Upper lobe of left lung (tissue), 6 donors: Measurements from ENCODE around the gene PPP3R1. TPM values are rescaled to one million over a fixed set of nuclear protein-coding genes. Genes with fewer than 3 reads are reported as not detected.

Experiments used
- ATAC-seq, 2 donors: fragments of 200-7000 bp; cut with Tn5 transposase; one replicate each; pipeline ENCODE4 v1.9.1; 2022; ENCODE audit warnings: mild to moderate bottlenecking in 2 of 2, moderate library complexity in 2 of 2; ENCODE audit not compliant: low FRiP score in 2 of 2
- DNase-seq, 2 donors: peaks; one replicate each; pipeline ENCODE4 v3.0.0-alpha.2; 2019 to 2020
- H3K27ac ChIP-seq, 4 donors: fragments of 200-600 bp; sonication (generic); one replicate each; pipeline ENCODE4 v1.5.1; 2016 to 2019
- H3K27me3 ChIP-seq, 4 donors: fragments of 200-600 bp; sonication (generic); one replicate each; pipeline ENCODE4 v1.5.1; 2017 to 2019
- H3K36me3 ChIP-seq, 4 donors: fragments of 200-600 bp; sonication (generic); one replicate each; pipeline ENCODE4 v1.5.1; 2016 to 2019
- H3K4me1 ChIP-seq, 4 donors: fragments of 200-600 bp; sonication (generic); one replicate each; pipeline ENCODE4 v1.5.1; 2018 to 2019
- H3K4me3 ChIP-seq, 4 donors: fragments of 200-600 bp; sonication (generic); one replicate each; pipeline ENCODE4 v1.5.1; 2017 to 2019; ENCODE audit warnings: mild to moderate bottlenecking in 2 of 4, moderate library complexity in 1 of 4
- H3K9me3 ChIP-seq, 4 donors: fragments of 200-600 bp; sonication (generic); one replicate each; pipeline ENCODE4 v1.5.1; 2018 to 2019
- EP300 ChIP-seq, 4 donors: sonication (generic); formaldehyde crosslinking; IDR thresholded peaks; one replicate each; pipeline ENCODE4 v1.5.1; 2017; ENCODE audit warnings: antibody characterized with exemption in 4 of 4, control low read depth in 2 of 4
- POLR2A ChIP-seq, 4 donors: fragments of 450-650 bp; IDR thresholded peaks; one replicate each; pipeline ENCODE4 v1.5.1; 2016 to 2017; ENCODE audit warnings: antibody characterized with exemption in 4 of 4, mild to moderate bottlenecking in 2 of 4
- POLR2AphosphoS5 ChIP-seq, 2 donors: sonication (generic); formaldehyde crosslinking; IDR thresholded peaks; one replicate each; pipeline ENCODE4 v1.5.1; 2017; ENCODE audit warnings: antibody characterized with exemption in 2 of 2
- WGBS, 2 donors: methylation state at CpG; one replicate each; pipeline ENCODE4 v1.1.5; 2017 to 2018; 5-methylcytosine and 5-hydroxymethylcytosine counted together
- total RNA-seq, 6 donors: library from RNA; depleted of rRNA in 4 of 6; stranded (reverse); fragments of >200 nt in 4 of 6; gene quantifications; one replicate each; pipeline versions ENCODE4 v1.1.0 to v1.2.1, GENCODE V29; 2016 to 2021
- TF ChIP-seq, protein P1 (sequence below), 6 experiments: fragments of 450-650 bp in 4 of 6; fragments of 200-600 bp in 2 of 6; sonication (generic) in 2 of 6; IDR thresholded peaks; one replicate each; pipeline ENCODE4 v1.5.1; 2016 to 2019; ENCODE audit warnings: antibody characterized with exemption in 6 of 6
- donor health status: DM: no; HTN: no; CAD: no; lungs with moderate emphysema.
- donor health status: DM: no; HTN: yes; CAD: no; lungs with severe emphysema.

The PPP3R1 gene
- total RNA-seq, 6 donors from 2014 or later, result 14.7 to 56.6 (median 45.4) TPM

DNA sequence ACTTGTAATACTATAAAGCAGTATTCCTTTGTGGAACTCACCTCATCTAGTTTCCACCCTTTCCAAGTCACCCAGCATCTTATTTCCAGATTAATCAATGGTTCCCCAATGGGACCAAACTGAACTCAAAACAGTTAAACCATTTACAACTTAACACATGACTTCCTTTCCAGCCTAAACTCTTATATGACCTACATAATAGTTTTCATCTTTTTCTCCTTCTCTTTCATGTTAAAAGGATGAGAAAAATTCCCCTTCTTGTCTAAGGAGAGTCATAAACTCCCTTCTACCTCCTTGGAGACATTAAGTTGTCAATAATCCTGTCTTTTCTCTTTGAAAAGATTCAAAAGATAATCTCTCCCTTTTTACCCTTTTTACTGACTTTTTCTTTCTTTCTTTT is 6.7 kb downstream of the PPP3R1 start:
- H3K4me1 ChIP-seq, result peaks cover 53 to 73% (median 67%) of the 10 kb centered on the region in 4 donors
- TF ChIP-seq POLR2A (IDR thresholded peaks at IDR 0.05) (no peak), POLR2AphosphoS5 (IDR thresholded peaks at IDR 0.05) (no peak), EP300 (IDR thresholded peaks at IDR 0.05) (no peak)
- no peak overlapping the region for H3K4me3 ChIP-seq
- DNase-seq, result no peak
- no peaks in the 10 kb centered on the region for H3K9me3 ChIP-seq
- H3K27me3 ChIP-seq, result no peaks in the 10 kb centered on the region
- peaks cover 0 to 4% (median 0%) of the 10 kb centered on the region in 4 donors for H3K36me3 ChIP-seq
- ATAC-seq, result no peak
- no peak overlapping the region for H3K27ac ChIP-seq

DNA sequence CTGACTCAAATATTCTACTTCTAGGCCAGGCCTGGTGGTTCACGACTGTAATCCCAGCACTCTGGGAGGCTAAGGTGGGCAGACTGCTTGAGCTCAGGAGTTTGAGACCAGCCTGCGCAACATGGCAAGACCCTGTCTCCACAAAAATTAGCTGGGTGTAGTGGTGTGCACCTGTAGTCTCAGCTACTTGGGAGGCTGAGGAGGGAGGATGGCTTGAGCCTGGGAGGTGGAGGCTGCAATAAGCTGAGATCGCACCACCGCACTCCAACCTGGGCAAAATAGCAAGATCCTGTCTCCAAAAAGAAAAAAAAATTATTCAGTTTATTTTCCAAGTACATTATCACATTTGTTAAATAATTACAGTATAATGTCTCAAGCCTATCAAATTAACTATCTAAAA is 7.3 kb downstream of the PPP3R1 start:
- TF ChIP-seq POLR2A (IDR thresholded peaks at IDR 0.05) (no peak), EP300 (IDR thresholded peaks at IDR 0.05) (no peak), POLR2AphosphoS5 (IDR thresholded peaks at IDR 0.05) (no peak)
- TF ChIP-seq, protein P1, sequence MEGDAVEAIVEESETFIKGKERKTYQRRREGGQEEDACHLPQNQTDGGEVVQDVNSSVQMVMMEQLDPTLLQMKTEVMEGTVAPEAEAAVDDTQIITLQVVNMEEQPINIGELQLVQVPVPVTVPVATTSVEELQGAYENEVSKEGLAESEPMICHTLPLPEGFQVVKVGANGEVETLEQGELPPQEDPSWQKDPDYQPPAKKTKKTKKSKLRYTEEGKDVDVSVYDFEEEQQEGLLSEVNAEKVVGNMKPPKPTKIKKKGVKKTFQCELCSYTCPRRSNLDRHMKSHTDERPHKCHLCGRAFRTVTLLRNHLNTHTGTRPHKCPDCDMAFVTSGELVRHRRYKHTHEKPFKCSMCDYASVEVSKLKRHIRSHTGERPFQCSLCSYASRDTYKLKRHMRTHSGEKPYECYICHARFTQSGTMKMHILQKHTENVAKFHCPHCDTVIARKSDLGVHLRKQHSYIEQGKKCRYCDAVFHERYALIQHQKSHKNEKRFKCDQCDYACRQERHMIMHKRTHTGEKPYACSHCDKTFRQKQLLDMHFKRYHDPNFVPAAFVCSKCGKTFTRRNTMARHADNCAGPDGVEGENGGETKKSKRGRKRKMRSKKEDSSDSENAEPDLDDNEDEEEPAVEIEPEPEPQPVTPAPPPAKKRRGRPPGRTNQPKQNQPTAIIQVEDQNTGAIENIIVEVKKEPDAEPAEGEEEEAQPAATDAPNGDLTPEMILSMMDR (IDR thresholded peaks at IDR 0.05), result no peak
- H3K27me3 ChIP-seq, result no peaks in the 10 kb centered on the region
- no peak for DNase-seq
- H3K27ac ChIP-seq, result no peak overlapping the region
- ATAC-seq, result no peak
- H3K9me3 ChIP-seq, result no peaks in the 10 kb centered on the region
- WGBS, 2 donors, result 97 to 99% methylated on average over 4 of the region's 4 CpGs
- peaks cover 0 to 4% (median 0%) of the 10 kb centered on the region in 4 donors for H3K36me3 ChIP-seq
- H3K4me3 ChIP-seq, result no peak overlapping the region
- peaks cover 51 to 74% (median 65%) of the 10 kb centered on the region in 4 donors for H3K4me1 ChIP-seq

DNA sequence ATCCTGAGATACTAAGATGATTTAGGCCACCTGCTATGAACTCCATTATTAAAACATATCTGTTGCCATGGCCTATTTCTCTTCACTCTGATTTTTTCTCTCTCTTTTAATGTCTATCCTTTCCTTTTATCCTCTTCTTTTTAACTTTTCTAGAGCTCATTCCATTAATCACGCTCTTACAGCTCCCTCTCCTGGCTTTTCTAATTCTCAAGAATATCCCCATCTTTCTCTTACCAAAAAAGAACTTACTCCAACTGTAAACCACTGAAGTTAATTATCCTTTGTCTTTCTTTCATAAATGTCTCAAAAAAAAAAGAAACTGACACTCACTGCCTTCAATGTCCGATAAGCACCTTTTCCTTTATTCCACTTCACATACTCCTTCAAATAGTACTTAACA is 7.9 kb downstream of the PPP3R1 start:
- no peaks in the 10 kb centered on the region for H3K27me3 ChIP-seq
- H3K4me1 ChIP-seq, result peaks cover 51 to 74% (median 63%) of the 10 kb centered on the region in 4 donors
- TF ChIP-seq EP300 (IDR thresholded peaks at IDR 0.05) (no peak), POLR2AphosphoS5 (IDR thresholded peaks at IDR 0.05) (no peak), POLR2A (IDR thresholded peaks at IDR 0.05) (no peak)
- TF ChIP-seq, protein P1 (IDR thresholded peaks at IDR 0.05), result no peak
- H3K36me3 ChIP-seq, result peaks cover 0 to 4% (median 0%) of the 10 kb centered on the region in 4 donors
- DNase-seq (no peak), ATAC-seq (no peak)
- 60 to 64% methylated on average over 2 of the region's 2 CpGs for WGBS, 2 donors
- no peak overlapping the region for H3K4me3 ChIP-seq
- no peaks in the 10 kb centered on the region for H3K9me3 ChIP-seq
- no peak overlapping the region for H3K27ac ChIP-seq

- WGBS, 2 donors, result 95 to 96% methylated on average over 2 of the region's 2 CpGs
- ATAC-seq, result no peak
- no peaks in the 10 kb centered on the region for H3K27me3 ChIP-seq
- peaks cover 51 to 74% (median 63%) of the 10 kb centered on the region in 4 donors for H3K4me1 ChIP-seq
- TF ChIP-seq, protein P1 (IDR thresholded peaks at IDR 0.05), result no peak
- no peak for TF ChIP-seq EP300 (IDR thresholded peaks at IDR 0.05)
- TF ChIP-seq POLR2A (IDR thresholded peaks at IDR 0.05), result no peak
- no peak for TF ChIP-seq POLR2AphosphoS5 (IDR thresholded peaks at IDR 0.05)
- no peak overlapping the region for H3K27ac ChIP-seq
- H3K4me3 ChIP-seq, result no peak overlapping the region
- DNase-seq, result no peak
- peaks cover 0 to 4% (median 0%) of the 10 kb centered on the region in 4 donors for H3K36me3 ChIP-seq
- H3K9me3 ChIP-seq, result no peaks in the 10 kb centered on the region
Measured at GRCh38 chr2:68241732-68242131, 10.6 kb downstream of the PPP3R1 start.

GRCh38 chr2:68240446-68240845 is 11.9 kb downstream of the PPP3R1 start:
- H3K4me1 ChIP-seq, result peaks cover 51 to 77% (median 66%) of the 10 kb centered on the region in 4 donors
- WGBS, 2 donors, result 89 to 91% methylated on average over 4 of the region's 4 CpGs
- H3K27me3 ChIP-seq, result no peaks in the 10 kb centered on the region
- ATAC-seq (no peak), DNase-seq (no peak)
- H3K4me3 ChIP-seq, result no peak overlapping the region
- H3K36me3 ChIP-seq, result peaks cover 0 to 4% (median 0%) of the 10 kb centered on the region in 4 donors
- TF ChIP-seq, protein P1 (IDR thresholded peaks at IDR 0.05), result no peak
- TF ChIP-seq EP300 (IDR thresholded peaks at IDR 0.05) (no peak), POLR2A (IDR thresholded peaks at IDR 0.05) (no peak), POLR2AphosphoS5 (IDR thresholded peaks at IDR 0.05) (no peak)
- no peak overlapping the region for H3K27ac ChIP-seq
- no peaks in the 10 kb centered on the region for H3K9me3 ChIP-seq
